Prostate gland (tissue), 2 donors: ENCODE measurements around the gene RER1.

Experiments
- POLR2A ChIP-seq: fragments of 450-650 bp; IDR thresholded peaks from one replicate; pipeline ENCODE4 v1.6.1; 2016; ENCODE audit warnings: antibody characterized with exemption, mild to moderate bottlenecking
- POLR2AphosphoS5 ChIP-seq: sonication (generic); formaldehyde crosslinking; IDR thresholded peaks from one replicate; pipeline ENCODE4 v1.6.1; 2017; ENCODE audit warnings: antibody characterized with exemption
- TF ChIP-seq, protein P1 (sequence below), 4 experiments: fragments of 200-600 bp in 2 of 4; fragments of 450-650 bp in 2 of 4; sonication (generic) in 2 of 4; IDR thresholded peaks; 1 replicate in 3 of 4; 2 replicates in 1 of 4; pipeline ENCODE4 v1.5.1; 2016 to 2019; ENCODE audit warnings: antibody characterized with exemption in 4 of 4, mild to moderate bottlenecking in 2 of 4, moderate library complexity in 2 of 4

DNA sequence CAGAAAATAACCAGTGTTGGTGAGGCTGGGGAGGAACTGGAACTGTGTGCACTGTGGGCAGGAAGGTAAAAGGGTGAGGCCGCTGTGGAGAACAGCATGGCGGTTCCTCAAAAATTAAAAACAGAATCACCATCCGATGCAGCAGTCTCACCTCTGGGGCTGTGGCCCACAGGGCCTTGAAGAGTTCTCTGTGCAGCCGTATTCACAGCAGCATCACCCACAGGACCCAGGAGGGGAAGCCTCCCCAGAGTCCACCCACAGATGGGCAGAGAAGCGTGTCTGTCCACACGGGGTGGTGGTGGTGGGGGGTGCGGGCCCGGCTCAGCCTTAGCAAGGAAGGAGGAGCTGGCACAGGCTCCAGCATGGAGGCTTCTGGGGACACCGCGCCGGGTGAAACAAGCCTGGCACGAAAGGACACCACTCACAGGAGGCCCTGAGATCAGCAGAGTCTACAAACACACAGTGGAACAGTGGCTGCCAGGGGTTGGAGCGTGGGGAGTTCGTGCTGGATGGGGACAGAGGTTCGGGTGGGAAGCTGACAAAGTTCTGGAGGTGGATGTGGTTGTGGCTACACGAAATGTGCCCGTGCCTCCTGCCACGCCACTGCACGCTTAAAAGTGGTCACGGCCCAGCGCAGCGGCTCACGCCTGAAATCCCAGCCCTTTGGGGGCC lies 11.8 kb upstream of the RER1 start:
- TF ChIP-seq POLR2AphosphoS5 (no peak), POLR2A (no peak)
- TF ChIP-seq, protein P1, sequence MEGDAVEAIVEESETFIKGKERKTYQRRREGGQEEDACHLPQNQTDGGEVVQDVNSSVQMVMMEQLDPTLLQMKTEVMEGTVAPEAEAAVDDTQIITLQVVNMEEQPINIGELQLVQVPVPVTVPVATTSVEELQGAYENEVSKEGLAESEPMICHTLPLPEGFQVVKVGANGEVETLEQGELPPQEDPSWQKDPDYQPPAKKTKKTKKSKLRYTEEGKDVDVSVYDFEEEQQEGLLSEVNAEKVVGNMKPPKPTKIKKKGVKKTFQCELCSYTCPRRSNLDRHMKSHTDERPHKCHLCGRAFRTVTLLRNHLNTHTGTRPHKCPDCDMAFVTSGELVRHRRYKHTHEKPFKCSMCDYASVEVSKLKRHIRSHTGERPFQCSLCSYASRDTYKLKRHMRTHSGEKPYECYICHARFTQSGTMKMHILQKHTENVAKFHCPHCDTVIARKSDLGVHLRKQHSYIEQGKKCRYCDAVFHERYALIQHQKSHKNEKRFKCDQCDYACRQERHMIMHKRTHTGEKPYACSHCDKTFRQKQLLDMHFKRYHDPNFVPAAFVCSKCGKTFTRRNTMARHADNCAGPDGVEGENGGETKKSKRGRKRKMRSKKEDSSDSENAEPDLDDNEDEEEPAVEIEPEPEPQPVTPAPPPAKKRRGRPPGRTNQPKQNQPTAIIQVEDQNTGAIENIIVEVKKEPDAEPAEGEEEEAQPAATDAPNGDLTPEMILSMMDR (IDR thresholded peaks at IDR 0.05), result no peak
